ENCODE data around the gene PCGF2.

PCGF2 gene

DNA sequence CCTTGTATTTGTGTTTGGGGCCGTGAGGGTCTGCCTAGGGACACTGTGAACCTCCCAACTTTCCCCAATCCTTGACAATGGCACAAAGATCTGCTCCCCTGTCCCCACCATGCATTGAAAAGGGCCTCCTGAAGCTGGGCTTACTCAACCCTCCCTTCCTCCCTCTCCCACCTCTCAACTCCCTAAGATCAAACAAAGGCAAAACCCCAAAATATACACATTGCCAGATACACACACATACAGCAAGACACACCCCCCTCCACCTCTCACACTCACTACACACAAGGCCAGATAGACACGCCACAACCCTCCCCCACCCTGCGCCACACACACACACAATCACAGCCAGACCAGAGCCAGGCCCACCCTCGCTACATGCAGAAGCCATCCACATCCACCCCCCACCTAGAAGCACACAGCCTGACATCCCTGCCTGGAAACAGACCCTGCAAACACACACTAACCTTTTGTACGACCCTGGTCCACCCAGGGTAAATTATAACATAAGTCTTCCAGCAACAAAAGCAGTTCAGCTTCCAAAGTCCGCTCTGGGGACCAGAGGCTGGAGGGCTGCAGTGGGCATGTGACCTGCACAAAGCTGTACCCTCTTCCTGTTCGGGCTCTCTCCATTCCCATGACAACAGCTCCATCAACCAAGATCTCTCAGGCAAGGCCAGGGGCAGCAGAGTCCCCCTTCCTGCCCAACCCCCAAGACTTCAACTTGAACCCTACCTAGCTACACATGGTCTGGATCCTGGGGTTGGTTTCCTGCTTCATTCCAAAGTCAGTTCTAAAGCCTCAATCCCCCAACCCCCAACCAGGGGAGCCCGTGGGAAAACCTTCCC, 1.9 kb downstream of the PCGF2 start:
- H3K27ac Mint-ChIP-seq = no peak overlapping the region

DNA sequence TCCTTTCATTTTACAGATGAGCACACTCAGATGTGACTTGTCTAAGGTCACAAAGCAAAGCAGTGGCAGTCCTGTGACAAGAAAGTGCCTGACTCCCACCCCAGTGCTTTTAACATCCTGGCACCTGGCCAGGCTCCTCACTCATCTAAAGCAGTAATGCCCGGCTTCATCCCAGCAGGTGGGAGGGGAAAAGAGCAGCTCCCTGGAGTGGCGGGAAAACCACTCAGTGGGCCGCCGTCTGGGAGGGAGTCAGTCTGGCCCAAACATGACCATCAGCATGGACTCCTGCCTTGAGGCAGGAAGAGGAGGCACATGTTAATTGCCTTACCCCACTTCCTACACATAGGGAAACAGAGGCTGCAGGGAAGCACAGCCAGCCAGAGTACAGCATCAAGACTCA, 2.6 kb downstream of the PCGF2 start:
- no peak overlapping the region for H3K27ac Mint-ChIP-seq
- peaks cover 20% of the 10 kb centered on the region for H3K4me1 Mint-ChIP-seq (ENCODE audit: low read depth)
- no peaks in the 10 kb centered on the region for H3K9me3 Mint-ChIP-seq (ENCODE audit: low read depth)
- H3K36me3 Mint-ChIP-seq = no peaks in the 10 kb centered on the region
- H3K27me3 Mint-ChIP-seq = peaks cover 6% of the 10 kb centered on the region
- H3K4me3 Mint-ChIP-seq = peak overlapping the region; percentile 15

More for the DNA sequence above, 1.9 kb downstream of the PCGF2 start:
- Mint-ChIP-seq H3K9me3 (ENCODE audit: low read depth) (no peaks in the 10 kb centered on the region), H3K36me3 (no peaks in the 10 kb centered on the region), H3K27me3 (peaks cover 6% of the 10 kb centered on the region), H3K4me1 (ENCODE audit: low read depth) (peaks cover 27% of the 10 kb centered on the region), H3K4me3 (peak overlapping the region; percentile 69)

DNA sequence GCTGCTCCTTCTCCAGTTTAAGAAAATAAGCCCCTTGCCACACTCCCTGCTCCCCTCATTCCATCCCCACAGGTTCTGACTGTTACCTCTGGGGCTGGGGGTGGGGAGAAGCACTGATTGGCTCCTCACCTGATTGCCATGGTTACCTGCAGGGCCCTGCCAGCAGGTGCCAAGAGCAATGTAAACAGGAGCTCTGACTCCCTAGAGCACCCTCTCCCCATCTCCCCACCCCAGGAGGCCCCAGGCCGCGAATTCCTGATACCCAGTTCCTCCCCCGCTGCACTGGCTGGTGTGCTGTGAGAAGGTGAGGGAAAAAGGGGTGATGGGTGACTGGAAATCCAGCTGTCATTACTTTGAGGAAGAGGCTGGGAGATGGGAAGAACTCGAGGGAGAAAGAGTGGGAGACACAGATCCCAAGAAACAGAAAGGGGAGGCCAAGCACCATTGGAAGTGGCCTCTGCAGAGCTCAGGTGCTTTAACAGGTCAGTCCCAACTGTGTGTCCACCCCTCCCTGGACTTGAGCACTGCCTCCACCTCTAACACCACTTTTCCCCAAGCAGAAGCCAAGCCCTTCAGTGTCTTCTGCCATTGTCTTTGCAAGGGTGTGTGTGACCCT, 4.5 kb downstream of the PCGF2 start:
- Mint-ChIP-seq H3K27ac (no peak overlapping the region), H3K36me3 (no peaks in the 10 kb centered on the region), H3K9me3 (ENCODE audit: low read depth) (no peaks in the 10 kb centered on the region), H3K4me3 (no peak overlapping the region), H3K4me1 (ENCODE audit: low read depth) (peaks cover 11% of the 10 kb centered on the region), H3K27me3 (peaks cover 6% of the 10 kb centered on the region)

DNA sequence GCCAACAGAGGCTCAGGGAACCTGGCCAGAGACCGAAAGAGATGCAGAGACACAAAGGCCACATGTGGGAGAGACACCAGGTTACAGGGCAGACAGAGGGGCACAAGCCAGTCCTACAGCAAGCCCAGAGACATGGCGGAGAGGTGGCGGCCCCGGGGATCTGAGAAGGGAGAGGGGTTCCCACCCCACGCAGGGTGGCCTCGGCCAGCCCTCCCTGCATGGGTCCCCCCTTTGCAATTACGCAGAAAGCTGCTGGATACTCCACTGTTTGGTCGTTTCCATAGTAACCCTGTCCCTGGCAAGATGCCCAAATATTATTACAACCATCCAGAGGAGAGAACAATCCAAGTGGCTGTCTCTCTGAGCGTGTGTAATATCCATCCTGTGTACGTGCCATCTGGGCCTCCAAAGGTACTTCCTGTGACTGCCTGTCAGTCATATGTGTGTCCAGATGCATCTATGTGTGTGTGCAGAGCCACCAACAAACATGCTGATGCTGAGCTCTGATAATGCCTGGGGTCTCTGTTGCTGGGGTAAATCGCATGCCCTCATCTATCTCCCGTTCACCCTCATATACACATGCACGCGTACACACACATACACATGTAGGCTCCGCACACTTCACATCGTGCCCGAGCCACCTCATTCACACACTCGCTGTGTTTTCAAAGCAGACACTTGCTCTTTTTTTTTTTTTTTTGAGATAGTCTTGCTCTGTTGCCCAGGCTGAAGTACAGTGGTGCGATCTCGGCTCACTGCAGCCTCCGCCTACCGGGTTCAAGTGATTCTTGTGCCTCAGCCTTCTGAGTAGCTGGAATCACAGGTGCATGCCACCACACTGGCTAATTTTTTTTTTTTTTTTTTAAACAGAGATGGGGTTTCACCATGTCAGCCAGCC, 5.5 kb downstream of the PCGF2 start:
- Mint-ChIP-seq H3K9me3 (ENCODE audit: low read depth) (no peaks in the 10 kb centered on the region), H3K4me1 (ENCODE audit: low read depth) (peaks cover 11% of the 10 kb centered on the region), H3K4me3 (no peak overlapping the region), H3K27ac (no peak overlapping the region), H3K36me3 (no peaks in the 10 kb centered on the region), H3K27me3 (peaks cover 6% of the 10 kb centered on the region)

DNA sequence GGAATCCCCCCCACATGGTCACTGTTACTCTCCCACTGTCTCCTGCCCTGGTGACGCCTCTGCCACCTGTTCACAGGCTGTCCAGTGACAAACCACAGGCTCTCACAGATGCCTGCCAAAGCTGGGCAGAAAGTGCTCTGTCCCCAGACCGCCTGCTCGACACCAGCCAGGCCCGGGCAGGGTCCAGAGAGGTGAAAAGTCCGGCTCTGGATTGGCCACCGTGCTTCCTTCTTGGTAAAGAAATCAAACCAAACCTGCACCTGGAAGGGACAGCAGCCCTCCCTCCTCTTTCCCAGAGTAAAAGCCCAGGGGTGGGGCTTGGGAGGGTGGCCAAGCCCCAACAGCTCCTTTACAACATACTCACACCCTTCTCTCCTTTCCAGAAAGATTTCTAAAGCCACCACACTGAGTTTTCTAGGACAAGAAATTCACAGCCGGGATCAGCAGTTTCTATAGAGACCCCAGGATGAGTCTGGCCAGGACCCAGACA, 6.2 kb downstream of the PCGF2 start:
- Mint-ChIP-seq H3K9me3 (ENCODE audit: low read depth) (no peaks in the 10 kb centered on the region), H3K36me3 (no peaks in the 10 kb centered on the region), H3K27ac (no peak overlapping the region), H3K4me1 (ENCODE audit: low read depth) (peaks cover 11% of the 10 kb centered on the region), H3K4me3 (no peak overlapping the region), H3K27me3 (peaks cover 6% of the 10 kb centered on the region)

DNA sequence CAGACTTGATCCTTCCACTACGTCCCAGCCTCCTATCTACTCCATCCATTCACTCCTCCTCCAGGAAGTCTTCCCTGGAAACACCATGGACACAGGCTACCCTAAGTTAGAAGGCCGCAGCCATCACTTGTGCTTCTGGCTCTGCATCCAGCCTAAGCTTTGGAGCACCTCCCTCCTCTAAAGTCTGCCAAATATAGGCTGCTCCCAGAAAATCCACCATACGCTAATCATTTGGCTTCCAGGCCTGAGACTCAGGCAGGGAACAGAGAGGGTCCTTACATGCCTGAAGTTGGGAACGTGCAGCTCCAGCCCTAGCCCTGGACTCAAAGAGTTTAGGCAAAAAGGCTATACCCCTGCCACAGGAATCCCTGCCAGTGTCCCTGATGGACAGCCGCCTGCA, 6.7 kb downstream of the PCGF2 start:
- Mint-ChIP-seq H3K36me3 (no peaks in the 10 kb centered on the region), H3K27me3 (peaks cover 5% of the 10 kb centered on the region), H3K27ac (no peak overlapping the region), H3K4me1 (ENCODE audit: low read depth) (peaks cover 6% of the 10 kb centered on the region), H3K4me3 (no peak overlapping the region), H3K9me3 (ENCODE audit: low read depth) (no peaks in the 10 kb centered on the region)

DNA sequence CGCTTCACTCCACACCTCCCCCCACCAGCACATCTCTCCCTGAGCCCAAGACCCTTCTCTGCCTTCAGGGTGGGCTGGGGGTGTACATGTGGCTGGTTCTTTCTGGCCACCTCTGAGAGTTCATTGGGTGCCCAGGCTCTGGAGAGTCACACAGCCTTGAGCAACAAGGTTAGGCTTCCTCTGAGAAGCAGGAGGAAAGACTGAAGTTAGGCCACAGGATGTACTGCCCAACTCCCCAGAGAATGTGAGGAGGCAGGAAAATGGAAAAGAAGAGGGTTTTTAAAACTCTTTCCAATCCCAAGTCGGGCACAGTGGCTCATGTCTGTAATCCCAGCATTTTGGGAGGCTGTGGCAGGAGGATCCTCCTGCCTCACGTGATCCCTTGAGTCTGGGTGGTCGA, 7.3 kb downstream of the PCGF2 start:
- no peaks in the 10 kb centered on the region for H3K36me3 Mint-ChIP-seq
- no peaks in the 10 kb centered on the region for H3K9me3 Mint-ChIP-seq (ENCODE audit: low read depth)
- no peak overlapping the region for H3K4me3 Mint-ChIP-seq
- H3K27me3 Mint-ChIP-seq = no peaks in the 10 kb centered on the region
- H3K27ac Mint-ChIP-seq = no peak overlapping the region
- no peaks in the 10 kb centered on the region for H3K4me1 Mint-ChIP-seq (ENCODE audit: low read depth)

DNA sequence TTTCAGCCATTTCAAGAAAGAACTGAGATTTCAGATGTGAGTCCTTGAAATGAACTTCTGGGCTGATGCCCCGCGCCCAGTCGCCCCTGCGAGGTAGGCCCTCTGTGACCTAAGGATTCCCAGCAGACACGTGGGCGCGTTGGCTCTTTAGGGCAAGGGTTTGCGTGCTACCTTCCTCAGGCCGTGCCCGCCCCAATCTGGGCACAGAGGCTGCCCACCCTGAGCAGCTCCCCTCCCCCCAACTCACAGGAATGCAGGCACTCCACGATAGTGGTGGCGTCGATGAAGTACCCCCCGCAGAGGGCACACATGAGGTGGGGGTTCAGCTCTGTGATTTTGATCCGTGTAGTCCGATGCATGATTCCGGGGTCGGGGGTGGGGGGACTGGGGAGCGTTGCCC, 8.1 kb downstream of the PCGF2 start:
- Mint-ChIP-seq H3K27ac (no peak overlapping the region), H3K4me3 (no peak overlapping the region), H3K36me3 (no peaks in the 10 kb centered on the region), H3K4me1 (ENCODE audit: low read depth) (peaks cover 5% of the 10 kb centered on the region), H3K27me3 (no peaks in the 10 kb centered on the region), H3K9me3 (ENCODE audit: low read depth) (no peaks in the 10 kb centered on the region)

DNA sequence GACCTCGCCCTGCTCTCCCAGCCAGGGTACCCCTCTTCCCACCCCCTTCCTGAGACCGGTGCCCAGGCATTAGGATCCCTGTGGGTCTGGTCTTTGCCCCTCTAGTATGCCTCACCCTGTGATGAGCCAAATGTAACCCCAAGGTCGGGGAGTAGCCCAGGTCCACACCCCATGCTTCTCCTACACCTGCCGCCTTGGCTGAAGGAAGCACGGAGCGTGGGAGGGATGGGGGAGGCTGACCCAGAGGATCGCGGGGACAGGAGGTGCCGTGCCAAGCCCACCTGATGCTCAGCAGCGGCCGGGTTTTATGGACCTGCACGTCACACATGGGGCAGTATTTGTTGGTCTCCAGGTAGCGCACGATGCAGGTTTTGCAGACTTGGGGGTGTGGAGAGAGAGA, 8.8 kb downstream of the PCGF2 start:
- H3K9me3 Mint-ChIP-seq (ENCODE audit: low read depth) = no peaks in the 10 kb centered on the region
- no peak overlapping the region for H3K4me3 Mint-ChIP-seq
- no peaks in the 10 kb centered on the region for H3K27me3 Mint-ChIP-seq
- H3K4me1 Mint-ChIP-seq (ENCODE audit: low read depth) = peaks cover 12% of the 10 kb centered on the region
- H3K36me3 Mint-ChIP-seq = no peaks in the 10 kb centered on the region
- H3K27ac Mint-ChIP-seq = no peak overlapping the region

DNA sequence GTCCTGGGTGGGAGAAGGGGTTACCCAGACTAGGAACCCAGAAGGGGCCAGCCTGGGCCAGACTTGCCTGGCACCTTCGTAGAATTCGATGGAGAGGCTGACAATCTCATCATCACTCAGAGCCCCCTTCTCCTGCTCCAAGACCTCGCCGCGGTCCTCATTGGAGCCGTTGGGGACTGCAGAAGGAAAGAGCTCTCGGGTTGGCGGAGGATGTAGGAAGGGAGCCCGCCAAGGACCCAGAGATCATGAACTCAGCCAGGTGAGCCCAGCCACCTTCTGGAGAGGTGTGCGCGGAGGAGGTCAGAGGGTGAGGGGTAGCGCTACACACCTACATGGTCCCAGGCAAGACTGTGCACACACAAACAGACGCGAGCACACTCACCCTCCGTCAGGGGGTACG, 9.4 kb downstream of the PCGF2 start:
- Mint-ChIP-seq H3K36me3 (no peaks in the 10 kb centered on the region), H3K9me3 (ENCODE audit: low read depth) (no peaks in the 10 kb centered on the region), H3K27me3 (no peaks in the 10 kb centered on the region), H3K27ac (no peak overlapping the region), H3K4me1 (ENCODE audit: low read depth) (peaks cover 17% of the 10 kb centered on the region), H3K4me3 (no peak overlapping the region)

DNA sequence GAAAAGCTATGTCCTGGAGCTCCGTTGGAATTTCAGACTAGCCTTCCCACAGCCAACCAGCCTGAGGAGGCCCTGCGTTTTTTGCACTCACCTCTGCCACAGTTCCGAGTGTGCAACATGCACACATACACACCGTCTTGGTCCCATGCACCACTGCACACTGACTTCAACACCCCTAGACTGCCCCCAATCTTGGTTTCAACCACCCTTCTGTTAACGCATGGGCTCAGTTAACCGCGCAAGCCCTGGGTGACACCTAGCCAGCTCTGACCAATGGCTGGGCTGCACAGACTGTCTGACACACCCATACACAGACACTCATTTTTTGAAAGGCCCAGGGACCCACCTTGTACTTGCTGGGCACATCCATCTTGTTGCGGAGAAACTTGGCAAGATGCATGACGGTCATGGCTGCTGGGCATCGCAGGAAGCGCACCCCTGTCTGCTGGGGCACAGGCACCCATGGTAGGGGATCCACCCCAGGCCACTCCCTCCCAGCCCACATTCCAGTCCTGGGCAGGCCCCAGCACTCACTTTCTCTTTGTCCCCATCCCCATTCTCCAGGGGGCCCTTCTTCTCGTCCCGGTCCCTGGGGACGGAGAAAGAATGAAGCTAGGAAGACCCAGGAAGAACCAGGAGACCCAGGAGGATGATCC, 10.0 kb downstream of the PCGF2 start:
- no peaks in the 10 kb centered on the region for H3K27me3 Mint-ChIP-seq
- no peak overlapping the region for H3K4me3 Mint-ChIP-seq
- H3K9me3 Mint-ChIP-seq (ENCODE audit: low read depth) = no peaks in the 10 kb centered on the region
- no peaks in the 10 kb centered on the region for H3K36me3 Mint-ChIP-seq
- H3K4me1 Mint-ChIP-seq (ENCODE audit: low read depth) = peaks cover 23% of the 10 kb centered on the region
- H3K27ac Mint-ChIP-seq = no peak overlapping the region

DNA sequence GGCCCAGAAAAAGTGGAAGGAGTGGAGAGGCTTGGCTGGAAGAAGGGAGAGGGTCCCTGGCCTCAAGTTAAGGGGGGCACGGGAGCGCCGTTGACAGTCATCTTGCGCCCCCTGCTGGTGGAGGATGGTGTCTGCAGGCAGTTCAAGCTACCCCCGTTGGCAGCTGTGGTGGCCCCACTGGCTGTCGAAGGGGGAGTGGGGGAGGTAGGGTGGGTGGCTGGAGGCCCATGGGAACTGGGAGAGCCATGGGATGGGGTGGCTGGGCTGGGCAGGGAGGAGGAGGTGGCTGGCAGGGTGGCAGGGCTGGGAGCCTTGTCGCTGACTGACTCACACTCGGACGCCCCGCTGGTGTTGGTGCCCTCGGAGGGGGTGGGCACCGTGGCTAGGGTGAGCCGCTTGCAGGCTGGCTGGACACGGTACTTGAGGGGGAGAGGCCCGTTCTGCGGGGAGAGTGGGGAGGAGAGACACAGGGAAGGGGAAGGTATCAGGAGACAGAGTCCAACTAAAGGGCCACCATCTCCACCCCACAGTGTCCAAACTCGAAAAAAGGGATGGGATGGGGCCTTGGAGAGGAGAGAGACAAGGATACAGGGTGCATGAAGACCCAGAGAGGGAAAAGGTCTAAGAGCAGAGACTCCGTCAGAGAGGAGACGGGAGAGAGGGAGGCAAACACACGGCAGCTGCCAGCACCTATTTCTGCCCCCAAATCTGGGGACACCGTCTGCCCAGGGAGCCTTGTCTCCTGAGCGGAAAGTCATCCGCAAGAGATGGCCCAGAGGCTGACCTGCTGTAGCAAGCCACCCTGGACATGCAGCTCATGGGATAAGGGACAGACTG, 12.8 kb downstream of the PCGF2 start:
- Mint-ChIP-seq H3K36me3 (no peaks in the 10 kb centered on the region), H3K27me3 (no peaks in the 10 kb centered on the region), H3K9me3 (ENCODE audit: low read depth) (no peaks in the 10 kb centered on the region), H3K27ac (peak overlapping the region; percentile 66), H3K4me3 (no peak overlapping the region), H3K4me1 (ENCODE audit: low read depth) (peaks cover 43% of the 10 kb centered on the region)

DNA sequence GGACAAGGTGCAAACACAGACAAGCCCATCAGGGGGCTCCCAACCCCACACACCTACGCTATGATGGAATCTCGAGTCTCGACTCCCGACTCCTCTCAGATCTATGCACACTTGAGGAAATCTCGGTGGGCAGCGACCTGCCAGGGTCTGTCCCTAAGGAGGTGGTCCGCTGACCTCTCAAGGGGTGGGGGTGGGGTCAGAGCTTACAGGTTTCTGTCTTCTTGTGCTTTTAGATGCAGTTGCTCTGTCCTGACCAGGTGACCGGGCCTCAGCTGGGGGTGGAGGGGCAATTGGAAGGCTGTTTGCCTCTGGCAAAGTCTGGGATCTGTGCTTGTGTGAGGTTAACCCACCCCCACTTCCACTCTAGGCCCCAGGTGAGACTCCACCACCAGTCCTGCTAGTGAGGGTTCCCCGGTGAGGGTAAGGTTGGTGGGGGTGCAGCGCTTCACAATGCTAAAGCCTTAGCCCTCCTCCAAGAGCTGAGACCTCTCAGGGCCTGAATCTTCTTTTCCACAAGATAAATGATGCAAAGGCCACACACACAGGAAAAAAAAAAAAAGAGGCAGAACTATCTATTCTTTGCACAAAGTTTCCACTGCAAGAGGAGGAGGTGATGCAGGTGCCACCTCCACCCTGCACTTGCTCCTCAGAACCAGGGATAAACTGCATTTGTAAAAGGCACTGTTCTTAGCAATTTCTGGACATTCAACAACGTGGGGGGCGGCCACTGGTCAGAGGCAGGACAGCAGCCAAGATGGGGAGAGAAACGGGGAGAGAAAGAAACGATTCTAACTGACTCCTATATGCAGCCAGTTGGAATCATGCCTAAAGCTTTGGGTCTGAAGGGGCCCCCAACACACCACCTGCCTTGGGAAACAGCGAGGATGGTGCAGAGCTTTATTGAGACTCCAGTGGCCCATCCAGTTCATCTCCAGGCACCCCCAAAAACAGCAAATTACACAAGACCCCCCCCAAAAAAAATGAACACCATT, 13.9 kb downstream of the PCGF2 start:
- Mint-ChIP-seq H3K27me3 (no peaks in the 10 kb centered on the region), H3K36me3 (no peaks in the 10 kb centered on the region), H3K4me1 (ENCODE audit: low read depth) (peaks cover 47% of the 10 kb centered on the region), H3K27ac (peak overlapping the region; percentile 90), H3K4me3 (peak overlapping the region; percentile 73), H3K9me3 (ENCODE audit: low read depth) (no peaks in the 10 kb centered on the region)

Measured in activated naive CD8-positive, alpha-beta T cell (primary cell).